ENCODE results near the gene SHTN1. TPM values are rescaled to one million over a fixed set of nuclear protein-coding genes. Genes with fewer than 3 reads are reported as not detected.

SHTN1 gene
- total RNA-seq, 1 experiment from 2014 or later, result 39.9 TPM

- Histone ChIP-seq H3K27ac (ENCODE audit: low read depth, low read length, poor library complexity, severe bottlenecking) (no peak overlapping the region), H3K27me3 (replicated peaks; ENCODE audit: insufficient read depth, low read depth, low read length, poor library complexity) (no peaks in the 10 kb centered on the region), H3K36me3 (ENCODE audit: insufficient read depth, low read length, poor library complexity, severe bottlenecking) (no peaks in the 10 kb centered on the region), H3K4me3 (ENCODE audit: low read depth, low read length, poor library complexity, severe bottlenecking) (no peak overlapping the region), H3K9me3 (ENCODE audit: low read depth, low read length, poor library complexity, severe bottlenecking) (no peaks in the 10 kb centered on the region), H3K4me1 (ENCODE audit: insufficient read depth, low read length, poor library complexity, severe bottlenecking) (no peaks in the 10 kb centered on the region)
- ChIA-PET CTCF (no interaction called here), POLR2A (ENCODE audit: low non-redundant PET) (no interaction called here)
- TF ChIP-seq EZH2 (IDR thresholded peaks at IDR 0.05; ENCODE audit: borderline replicate concordance, low read depth, low read length, poor library complexity, severe bottlenecking) (no peak), CTCF (conservative IDR thresholded peaks at IDR 0.05; ENCODE audit: low read depth, low read length) (no peak)
- intact Hi-C loops (cut with micrococcal nuclease; ENCODE audit: unreplicated experiment), result no loop called here
- DNase-seq (ENCODE audit: low spot score), result no peak
- BruUV-seq (replicated peaks), result no TSS peak
These were observed 134.0 kb downstream of the SHTN1 start for GRCh38 chr10:116870949-116871348.

GRCh38 chr10:116868722-116869121, 136.3 kb downstream of the SHTN1 start:
- Histone ChIP-seq H3K4me3 (ENCODE audit: low read depth, low read length, poor library complexity, severe bottlenecking) (no peak overlapping the region), H3K4me1 (ENCODE audit: insufficient read depth, low read length, poor library complexity, severe bottlenecking) (no peaks in the 10 kb centered on the region), H3K27me3 (replicated peaks; ENCODE audit: insufficient read depth, low read depth, low read length, poor library complexity) (no peaks in the 10 kb centered on the region), H3K27ac (ENCODE audit: low read depth, low read length, poor library complexity, severe bottlenecking) (no peak overlapping the region), H3K9me3 (ENCODE audit: low read depth, low read length, poor library complexity, severe bottlenecking) (no peaks in the 10 kb centered on the region), H3K36me3 (ENCODE audit: insufficient read depth, low read length, poor library complexity, severe bottlenecking) (no peaks in the 10 kb centered on the region)
- ChIA-PET POLR2A (ENCODE audit: low non-redundant PET) (no interaction called here), CTCF (no interaction called here)
- TF ChIP-seq CTCF (conservative IDR thresholded peaks at IDR 0.05; ENCODE audit: low read depth, low read length) (no peak), EZH2 (IDR thresholded peaks at IDR 0.05; ENCODE audit: borderline replicate concordance, low read depth, low read length, poor library complexity, severe bottlenecking) (no peak)
- intact Hi-C loops (cut with micrococcal nuclease; ENCODE audit: unreplicated experiment), result no loop called here
- BruUV-seq (replicated peaks), result no TSS peak
- DNase-seq (ENCODE audit: low spot score), result no peak

- Histone ChIP-seq H3K4me3 (ENCODE audit: low read depth, low read length, poor library complexity, severe bottlenecking) (no peak overlapping the region), H3K4me1 (ENCODE audit: insufficient read depth, low read length, poor library complexity, severe bottlenecking) (no peaks in the 10 kb centered on the region), H3K27me3 (replicated peaks; ENCODE audit: insufficient read depth, low read depth, low read length, poor library complexity) (no peaks in the 10 kb centered on the region), H3K36me3 (ENCODE audit: insufficient read depth, low read length, poor library complexity, severe bottlenecking) (no peaks in the 10 kb centered on the region), H3K9me3 (ENCODE audit: low read depth, low read length, poor library complexity, severe bottlenecking) (no peaks in the 10 kb centered on the region), H3K27ac (ENCODE audit: low read depth, low read length, poor library complexity, severe bottlenecking) (no peak overlapping the region)
- ChIA-PET POLR2A (ENCODE audit: low non-redundant PET) (no interaction called here), CTCF (no interaction called here)
- TF ChIP-seq CTCF (conservative IDR thresholded peaks at IDR 0.05; ENCODE audit: low read depth, low read length) (no peak), EZH2 (IDR thresholded peaks at IDR 0.05; ENCODE audit: borderline replicate concordance, low read depth, low read length, poor library complexity, severe bottlenecking) (no peak)
- intact Hi-C loops (cut with micrococcal nuclease; ENCODE audit: unreplicated experiment), result no loop called here
- BruUV-seq (replicated peaks), result no TSS peak
- no peak for DNase-seq (ENCODE audit: low spot score)
These were observed 136.8 kb downstream of the SHTN1 start for GRCh38 chr10:116868198-116868676.
